ENCODE measurements around the gene CSNK2A1.
A peak's percentile ranks its signal among the peaks of the same experiment; 100 is the strongest.
"Not testable (repeated sequence)": the region's sequence is repeated elsewhere in the genome, so short reads cannot be mapped to it uniquely, and the experiment has no call there.

The CSNK2A1 gene

GRCh38 chr20:543369-544152 is at the start of gene CSNK2A1:
TSS of gene CSNK2A1 (minus strand) at chr20:543790. CDS start at chr20:508551, 35,239 bp downstream.
- DNase-seq (ENCODE audit: low read depth) = peak; percentile 93

DNA sequence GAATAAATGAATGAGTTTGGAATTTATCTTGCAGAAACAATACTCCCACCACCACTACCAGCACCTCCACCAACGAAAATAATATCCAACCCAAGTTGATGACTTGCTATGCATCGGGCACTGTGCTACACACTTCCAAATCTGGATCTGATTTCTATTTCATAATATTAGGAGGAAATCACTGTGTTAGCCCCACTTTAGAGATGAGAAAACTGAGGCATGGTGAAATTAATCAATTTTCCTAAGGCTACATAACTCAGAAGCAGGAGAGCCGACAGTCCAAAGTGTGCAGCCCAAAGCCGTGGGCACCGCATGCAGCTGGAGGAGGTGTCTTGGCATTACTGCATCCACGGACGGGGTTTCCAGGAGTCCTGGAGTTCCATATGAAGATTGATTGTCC is 48.9 kb upstream of the CSNK2A1 start:
- DNase-seq (ENCODE audit: low read depth) = no peak

DNA sequence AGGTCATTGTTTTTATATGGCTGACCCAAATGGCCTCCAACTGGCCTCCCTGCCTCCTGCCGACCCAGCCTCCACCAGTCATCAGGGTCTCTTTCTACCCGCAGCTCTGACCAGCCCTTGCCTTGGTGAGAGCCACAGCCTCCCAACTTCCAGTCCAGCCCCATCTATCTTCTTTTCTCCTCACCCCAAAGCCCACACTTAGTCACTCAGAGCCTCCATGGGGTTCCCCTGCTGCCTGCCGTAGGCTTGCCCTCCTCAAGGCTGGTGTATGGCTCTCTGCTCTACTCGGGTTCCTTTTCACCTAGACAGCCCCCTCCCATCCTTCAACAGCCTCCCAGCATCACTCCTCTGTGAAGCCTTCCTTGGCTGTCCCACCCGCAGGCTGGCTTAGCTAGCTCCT is 48.4 kb upstream of the CSNK2A1 start:
- no peak for DNase-seq (ENCODE audit: low read depth)

- DNase-seq (ENCODE audit: low read depth) = no peak
These were observed 45.5 kb upstream of the CSNK2A1 start for GRCh38 chr20:588932-589672.

DNA sequence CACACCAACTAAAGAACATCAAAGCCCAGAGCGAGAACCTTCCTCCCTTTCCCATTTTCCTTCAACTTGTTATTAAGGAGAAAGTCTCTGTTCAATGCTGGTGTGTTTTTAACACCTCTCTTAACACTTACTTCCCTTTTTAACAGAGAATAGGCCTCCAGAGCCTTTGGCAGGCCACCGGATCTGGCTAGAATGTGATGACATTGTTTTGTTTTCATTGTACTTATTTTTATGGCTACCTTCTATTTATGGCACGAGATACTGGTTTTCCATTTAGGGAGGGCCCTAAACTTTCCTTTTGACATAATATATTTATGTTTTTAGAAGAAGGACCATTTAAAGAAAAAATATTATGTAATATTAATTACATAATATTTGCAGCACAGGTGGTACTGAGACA is 44.9 kb upstream of the CSNK2A1 start:
- DNase-seq (ENCODE audit: low read depth) = no peak

DNA sequence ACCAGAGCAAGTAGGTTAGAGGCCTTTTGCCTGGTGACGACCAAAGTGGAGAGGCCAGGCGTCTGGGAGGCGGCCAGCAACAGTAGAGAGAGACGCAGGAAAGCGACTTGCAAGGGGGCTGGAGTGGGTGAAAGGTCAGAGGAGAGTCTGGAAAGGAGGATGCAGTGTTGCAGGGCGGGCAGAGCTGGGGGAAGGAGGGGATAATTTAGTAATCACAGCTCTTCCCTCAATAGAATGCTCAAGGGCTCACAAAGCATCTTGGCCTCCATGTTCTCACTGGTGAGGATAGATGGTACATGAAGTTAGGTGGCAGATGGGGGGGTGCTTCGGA is 41.3 kb upstream of the CSNK2A1 start:
- no peak for DNase-seq (ENCODE audit: low read depth)

DNA sequence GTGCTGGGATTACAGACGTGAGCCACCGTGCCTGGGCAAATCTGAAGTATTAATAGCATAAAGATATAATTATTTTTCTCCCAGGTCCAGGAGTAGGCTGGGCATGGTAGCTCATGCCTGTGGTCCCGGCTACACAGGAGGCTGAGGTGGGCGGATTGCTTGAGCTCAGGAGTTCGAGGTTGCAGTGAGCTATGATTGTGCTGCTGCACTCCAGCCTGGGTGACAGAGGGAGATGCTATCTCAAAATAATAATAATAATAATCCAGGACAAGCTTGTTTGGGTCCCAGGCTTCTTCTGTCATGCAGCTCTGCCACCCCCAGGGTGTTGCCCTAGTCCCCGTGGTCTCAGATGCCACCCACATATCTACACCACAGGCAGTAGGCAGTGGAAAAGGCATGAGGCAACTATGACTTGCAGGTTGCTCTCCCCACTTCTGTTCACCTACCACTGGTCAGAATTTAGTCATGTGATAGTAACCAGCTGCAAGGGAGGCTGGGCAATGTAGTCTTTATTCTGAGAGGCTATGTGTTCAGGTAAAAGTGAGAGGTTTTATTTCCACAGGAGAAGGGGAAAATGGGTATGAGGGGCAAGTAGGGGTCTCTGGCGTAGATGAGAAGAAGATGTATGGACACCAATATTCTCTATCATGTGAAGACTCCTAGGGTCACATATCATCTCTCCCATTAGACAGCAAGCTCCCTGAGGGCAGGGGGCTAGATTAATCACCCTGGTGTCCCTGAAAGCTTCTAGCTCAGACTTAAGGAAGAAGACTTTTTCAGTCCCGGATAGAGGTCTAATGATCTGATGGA is 40.8 kb upstream of the CSNK2A1 start:
- no peak for DNase-seq (ENCODE audit: low read depth)

- no peak for DNase-seq (ENCODE audit: low read depth)
These were observed 38.6 kb upstream of the CSNK2A1 start for GRCh38 chr20:582204-582603.

GRCh38 chr20:578940-579690 is 35.5 kb upstream of the CSNK2A1 start:
- not testable (repeated sequence) for DNase-seq (ENCODE audit: low read depth)

DNA sequence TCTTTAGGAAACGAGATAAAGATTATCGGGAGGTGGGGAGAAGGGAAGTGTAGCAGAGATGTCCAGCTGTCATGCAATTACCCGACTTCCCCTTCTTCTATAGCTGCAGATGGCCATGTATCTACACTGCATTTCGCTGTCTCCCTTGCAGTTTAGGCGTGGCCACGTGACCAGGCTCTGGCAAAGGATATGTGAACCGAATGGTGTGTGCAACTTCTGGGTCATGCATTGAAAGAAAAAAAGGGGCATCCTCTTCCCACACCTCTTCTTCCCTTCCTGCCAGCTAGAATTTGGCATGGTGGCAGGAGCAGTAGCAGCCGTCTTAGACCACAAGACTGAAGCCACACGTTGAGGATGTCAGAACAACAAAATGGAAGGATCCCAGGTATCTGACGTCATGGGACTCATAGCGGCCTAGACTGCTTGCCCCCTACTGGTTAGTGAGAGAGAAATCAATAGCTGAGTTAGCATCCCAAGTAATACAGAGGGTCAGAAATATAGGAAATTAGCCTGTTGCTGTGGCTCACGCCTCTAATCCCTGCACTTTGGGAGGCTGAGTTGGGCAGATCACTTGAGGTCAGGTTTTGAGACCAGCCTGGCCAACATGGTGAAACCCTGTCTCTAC is 33.7 kb upstream of the CSNK2A1 start:
- DNase-seq (ENCODE audit: low read depth) = no peak

DNA sequence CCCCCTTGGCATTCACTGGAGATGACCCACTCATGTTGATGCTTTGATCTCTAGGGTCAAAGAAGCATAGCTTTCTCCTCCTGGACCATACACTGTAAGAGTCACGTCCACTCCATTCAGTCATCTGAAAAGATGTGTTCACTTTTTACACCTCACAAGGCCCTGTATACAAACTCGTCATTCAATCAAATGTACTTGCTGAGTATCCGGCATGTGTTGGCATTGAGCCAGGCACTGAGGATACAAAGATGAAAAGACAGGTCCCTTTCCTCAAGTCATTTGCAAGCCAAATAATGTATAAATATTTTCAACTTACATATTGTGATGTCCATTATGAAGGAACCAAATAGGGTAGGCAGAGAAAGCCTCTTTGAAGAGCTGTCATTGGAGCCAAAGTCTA is 32.6 kb upstream of the CSNK2A1 start:
- no peak for DNase-seq (ENCODE audit: low read depth)

- DNase-seq (ENCODE audit: low read depth) = no peak
These were observed 31.6 kb upstream of the CSNK2A1 start for GRCh38 chr20:575230-575629.

GRCh38 chr20:574297-574942 is 30.8 kb upstream of the CSNK2A1 start:
- no peak for DNase-seq (ENCODE audit: low read depth)

DNA sequence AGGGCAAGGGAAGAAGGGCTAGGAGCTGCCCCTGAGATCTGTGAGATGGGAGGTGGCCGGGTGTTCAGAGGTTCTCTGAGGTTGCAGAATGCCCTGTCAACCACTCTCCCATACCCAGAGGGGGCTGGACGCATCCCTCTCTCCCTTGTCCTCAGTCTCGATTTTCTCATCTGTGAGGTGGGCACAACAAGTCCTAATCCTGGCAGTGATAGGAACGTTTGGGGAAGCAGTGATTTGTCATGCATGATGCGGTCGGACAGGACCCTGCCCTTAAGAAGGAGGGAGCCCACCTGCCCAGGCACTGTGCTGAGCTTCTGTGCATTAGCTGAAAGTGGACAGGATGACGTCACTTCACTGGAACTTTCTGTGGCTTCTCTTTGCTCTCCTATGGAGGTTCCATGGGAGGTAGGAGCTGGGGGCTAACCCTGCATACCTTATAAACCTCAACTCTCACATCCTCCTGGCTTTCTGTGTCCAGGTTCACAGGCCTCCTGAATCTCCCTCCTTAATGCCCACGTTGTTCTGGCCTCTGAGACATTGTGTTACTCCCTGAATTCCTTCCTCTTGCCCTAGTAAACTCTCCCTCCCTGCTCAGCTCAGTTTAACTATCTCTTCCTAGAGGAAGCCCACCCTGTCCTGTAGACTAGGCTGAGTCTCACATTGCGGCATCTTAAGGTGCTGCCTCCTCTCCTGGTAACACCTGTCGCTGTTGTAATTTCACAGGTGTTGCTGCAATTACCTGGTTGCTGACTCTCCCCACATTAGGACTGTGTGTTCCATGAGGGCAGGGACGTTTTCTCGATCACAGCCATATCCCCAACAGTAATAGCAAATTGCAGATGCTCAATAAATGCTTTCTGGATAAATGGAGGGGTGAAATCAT is 30.1 kb upstream of the CSNK2A1 start:
- DNase-seq (ENCODE audit: low read depth) = no peak

- DNase-seq (ENCODE audit: low read depth) = no peak
These were observed 29.1 kb upstream of the CSNK2A1 start for GRCh38 chr20:572727-573126.

GRCh38 chr20:571754-572441 is 28.3 kb upstream of the CSNK2A1 start:
- no peak for DNase-seq (ENCODE audit: low read depth)

GRCh38 chr20:568673-569415 is 25.3 kb upstream of the CSNK2A1 start:
- DNase-seq (ENCODE audit: low read depth) = no peak

DNA sequence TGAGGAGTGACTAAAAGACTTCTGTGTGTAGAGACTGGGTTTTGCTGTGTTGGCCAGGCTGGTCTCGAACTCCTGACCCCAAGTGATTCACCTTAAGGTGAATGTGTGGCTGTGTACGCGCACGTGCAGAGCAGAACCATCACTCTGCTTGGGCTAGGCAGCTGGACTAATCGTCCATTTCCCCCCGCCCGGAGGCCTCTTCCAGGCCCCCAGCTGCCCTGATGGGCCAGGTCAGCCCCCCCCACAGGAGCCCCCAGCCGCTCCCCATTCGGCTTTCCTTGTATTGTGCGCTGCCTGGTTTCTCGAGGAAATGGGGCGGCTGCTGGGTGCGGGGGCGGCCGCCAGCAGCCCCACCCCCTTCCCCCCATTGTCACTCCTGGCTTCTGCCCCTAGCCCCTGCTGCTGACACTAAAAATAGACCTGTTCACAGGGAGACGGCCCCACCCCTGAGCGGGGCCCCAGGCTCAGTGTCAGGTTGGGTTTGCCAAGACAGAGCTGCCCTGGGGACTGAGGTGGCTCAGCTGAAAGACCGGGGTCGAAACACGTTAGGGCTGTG is 24.6 kb upstream of the CSNK2A1 start:
- DNase-seq (ENCODE audit: low read depth) = no peak

All from stimulated activated CD8-positive, alpha-beta memory T cell treated with anti-CD3 and anti-CD28 coated beads, Interleukin-15, amount 100 ng/mL, for 1 hour (primary cell).